HAP-1 (cell line): Measurements from ENCODE around the gene MBNL3.
"Not testable (repeated sequence)": the region's sequence is repeated elsewhere in the genome, so short reads cannot be mapped to it uniquely, and the experiment has no call there.

Experiments used
- DNase-seq, 2 experiments: peaks; one replicate each; pipeline ENCODE4 v3.0.0-alpha.2; 2016 to 2020; ENCODE audit warnings: low spot score in 2 of 2
- H3K27me3 ChIP-seq: fragments of 250-450 bp; sonication (Bioruptor Pico); 2 replicates; pipeline ENCODE4 v1.5.1; 2020; ENCODE audit warnings: low read depth, mild to moderate bottlenecking, moderate library complexity
- H3K36me3 ChIP-seq: fragments of 250-450 bp; sonication (Bioruptor Pico); replicated peaks from 2 replicates; pipeline ENCODE4 v1.5.1; 2020; ENCODE audit warnings: mild to moderate bottlenecking
- H3K4me1 ChIP-seq: fragments of 250-450 bp; sonication (Bioruptor Pico); 2 replicates; pipeline ENCODE4 v1.5.1; 2020; ENCODE audit warnings: mild to moderate bottlenecking
- H3K4me3 ChIP-seq: fragments of 250-450 bp; sonication (Bioruptor Pico); 2 replicates; pipeline ENCODE4 v1.5.1; 2020; ENCODE audit warnings: mild to moderate bottlenecking, moderate library complexity
- H3K9me3 ChIP-seq: fragments of 250-450 bp; sonication (Bioruptor Pico); 2 replicates; pipeline ENCODE4 v1.5.1; 2020; ENCODE audit warnings: mild to moderate bottlenecking, moderate library complexity
- in situ Hi-C: fragments of 300-500 bp; cut with MboI; formaldehyde crosslinking; loops from 3 replicates; pipeline ENCODE4 v1.14.3; 2020; ENCODE audit warnings: low sequenced_read_pairs, inconsistent platforms, mixed read lengths

Gene MBNL3

DNA sequence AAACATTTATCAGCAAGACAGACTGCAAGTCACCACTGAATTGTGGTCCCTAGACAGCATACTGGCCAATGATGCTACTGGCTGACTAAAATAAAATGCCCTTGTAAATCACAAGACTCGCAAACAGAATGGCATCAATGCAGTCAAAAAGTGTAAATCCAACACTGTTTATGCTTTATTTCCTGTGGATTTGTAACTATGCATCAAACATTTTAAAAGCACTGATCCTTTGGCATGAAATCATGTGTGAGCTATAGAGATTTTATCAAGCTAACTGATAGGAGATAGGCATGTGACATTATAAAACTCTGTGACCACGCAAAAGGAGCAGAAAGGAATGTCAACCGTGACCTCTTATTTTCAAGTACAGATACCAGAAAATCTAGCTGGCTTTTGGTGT lies 20.8 kb downstream of the MBNL3 start:
- Histone ChIP-seq H3K27me3 (no peaks in the 10 kb centered on the region), H3K4me1 (no peaks in the 10 kb centered on the region), H3K36me3 (no peaks in the 10 kb centered on the region), H3K9me3 (peaks cover 3% of the 10 kb centered on the region; the same call in 1 of the 2 replicates), H3K4me3 (no peak overlapping the region)
- in situ Hi-C loops = no loop called here
- DNase-seq = no peak

DNA sequence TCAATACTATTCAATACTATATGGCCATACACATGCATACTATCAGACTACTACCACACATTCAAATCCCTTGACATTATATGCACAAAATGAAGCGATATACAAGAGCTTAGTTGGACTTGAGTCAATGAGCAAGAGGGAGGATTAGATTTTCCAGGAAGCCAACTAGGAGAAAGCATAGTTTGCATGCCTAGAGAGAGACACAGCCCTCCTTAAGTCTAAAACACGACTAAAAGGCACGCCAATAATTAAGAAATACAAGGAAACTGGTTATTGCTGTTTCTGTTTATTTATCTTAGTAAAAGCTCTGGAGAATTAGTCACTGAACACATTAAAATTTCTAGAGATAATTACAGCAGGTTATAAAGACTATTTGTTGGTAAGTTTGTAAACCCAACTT lies 21.8 kb downstream of the MBNL3 start:
- Histone ChIP-seq H3K9me3 (peaks cover 3% of the 10 kb centered on the region; the same call in 1 of the 2 replicates), H3K4me1 (peaks cover 1% of the 10 kb centered on the region; the same call in 1 of the 2 replicates), H3K27me3 (no peaks in the 10 kb centered on the region), H3K36me3 (no peaks in the 10 kb centered on the region), H3K4me3 (no peak overlapping the region)
- DNase-seq = no peak
- in situ Hi-C loops = no loop called here

GRCh38 chrX:132463411-132463810 lies 25.4 kb downstream of the MBNL3 start:
- DNase-seq = peak in 1 of 2 experiments; percentile 37
- Histone ChIP-seq H3K9me3 (peaks cover 3% of the 10 kb centered on the region; the same call in 1 of the 2 replicates), H3K27me3 (no peaks in the 10 kb centered on the region), H3K36me3 (no peaks in the 10 kb centered on the region), H3K4me3 (no peak overlapping the region), H3K4me1 (peaks cover 4% of the 10 kb centered on the region; the same call in 1 of the 2 replicates)
- in situ Hi-C loops = no loop called here

DNA sequence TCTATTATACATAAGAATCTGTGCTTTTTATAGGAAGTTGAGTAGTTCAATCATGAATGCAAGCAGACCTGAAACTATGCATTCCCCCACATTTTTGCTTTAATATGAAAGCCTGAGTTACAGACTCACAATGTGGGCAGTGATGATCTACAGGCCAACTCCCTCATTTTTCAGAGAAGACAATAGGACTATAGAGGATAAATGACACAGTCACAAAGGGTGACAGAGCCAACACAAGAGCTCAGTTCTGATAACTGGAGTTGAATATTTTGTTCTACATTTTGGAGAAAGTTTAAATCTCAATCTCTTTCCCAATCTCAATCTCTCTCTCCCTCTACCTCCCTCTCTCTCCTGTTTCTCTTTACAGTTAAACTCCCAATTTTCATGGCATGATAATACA lies 27.0 kb downstream of the MBNL3 start:
- in situ Hi-C loops = no loop called here

DNA sequence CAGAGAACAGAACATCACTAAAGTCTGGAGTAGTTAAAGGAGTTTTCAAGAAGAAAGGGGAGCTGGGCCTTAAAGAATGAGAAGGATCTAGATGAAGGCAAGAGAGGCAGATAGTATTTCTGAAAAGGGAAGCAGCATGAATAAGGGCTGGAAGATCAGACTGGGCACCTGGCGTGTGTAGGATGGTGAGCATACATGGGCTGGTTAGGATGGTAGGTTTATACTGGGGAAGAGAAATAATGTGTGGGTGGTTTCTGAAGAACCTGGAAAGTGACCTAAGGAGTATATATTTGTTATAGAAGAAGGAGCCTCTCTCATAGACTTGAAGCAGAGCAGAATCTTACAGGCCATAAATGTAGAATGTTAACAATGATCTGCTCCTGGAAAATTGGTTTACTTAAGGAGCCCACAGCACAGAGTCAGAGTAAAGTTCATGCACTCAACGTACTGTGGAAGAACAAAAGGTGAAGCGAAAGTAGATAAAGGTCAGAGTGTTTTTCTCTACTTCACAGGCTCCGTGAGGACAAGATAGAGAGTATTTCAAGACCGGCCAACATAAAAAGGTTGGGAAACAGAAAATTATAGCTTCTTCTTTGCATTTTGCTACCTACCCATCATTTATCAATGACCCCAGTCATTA lies 35.8 kb downstream of the MBNL3 start:
- no peaks in the 10 kb centered on the region for H3K4me1 ChIP-seq
- DNase-seq = no peak
- no peaks in the 10 kb centered on the region for H3K27me3 ChIP-seq
- H3K36me3 ChIP-seq = no peaks in the 10 kb centered on the region
- H3K9me3 ChIP-seq = peaks cover 4% of the 10 kb centered on the region
- in situ Hi-C loops = no loop called here
- no peak overlapping the region for H3K4me3 ChIP-seq

More for the DNA sequence above, 27.0 kb downstream of the MBNL3 start:
- Histone ChIP-seq H3K4me3 (no peak overlapping the region), H3K36me3 (no peaks in the 10 kb centered on the region), H3K4me1 (peaks cover 4% of the 10 kb centered on the region; the same call in 1 of the 2 replicates), H3K9me3 (peaks cover 3% of the 10 kb centered on the region; the same call in 1 of the 2 replicates), H3K27me3 (no peaks in the 10 kb centered on the region)
- no peak for DNase-seq

- DNase-seq, H3K4me1 ChIP-seq, H3K4me3 ChIP-seq, in situ Hi-C loops, H3K9me3 ChIP-seq, H3K27me3 ChIP-seq, H3K36me3 ChIP-seq: not testable (repeated sequence)
Measured at GRCh38 chrX:132445909-132446308, 42.9 kb downstream of the MBNL3 start.

- H3K36me3 ChIP-seq = no peaks in the 10 kb centered on the region
- H3K4me3 ChIP-seq = no peak overlapping the region
- peaks cover 4% of the 10 kb centered on the region for H3K9me3 ChIP-seq
- no peaks in the 10 kb centered on the region for H3K4me1 ChIP-seq
- no peaks in the 10 kb centered on the region for H3K27me3 ChIP-seq
- in situ Hi-C loops = no loop called here
- no peak for DNase-seq
Measured at GRCh38 chrX:132444936-132445335, 43.9 kb downstream of the MBNL3 start.

- Histone ChIP-seq H3K9me3 (no peaks in the 10 kb centered on the region), H3K27me3 (no peaks in the 10 kb centered on the region), H3K4me1 (no peaks in the 10 kb centered on the region), H3K4me3 (no peak overlapping the region), H3K36me3 (no peaks in the 10 kb centered on the region)
- no peak for DNase-seq
- in situ Hi-C loops = no loop called here
Measured at GRCh38 chrX:132443196-132444135, 45.4 kb downstream of the MBNL3 start.

- DNase-seq = no peak
- in situ Hi-C loops = no loop called here
Measured at GRCh38 chrX:132442691-132443090, 46.1 kb downstream of the MBNL3 start.

GRCh38 chrX:132435222-132435621 lies 53.6 kb downstream of the MBNL3 start:
- H3K4me1 ChIP-seq = peaks cover 13% of the 10 kb centered on the region
- in situ Hi-C loops = no loop called here

More at GRCh38 chrX:132442691-132443090, 46.1 kb downstream of the MBNL3 start:
- no peaks in the 10 kb centered on the region for H3K4me1 ChIP-seq
- H3K9me3 ChIP-seq = no peaks in the 10 kb centered on the region
- no peak overlapping the region for H3K4me3 ChIP-seq
- no peaks in the 10 kb centered on the region for H3K36me3 ChIP-seq
- H3K27me3 ChIP-seq = no peaks in the 10 kb centered on the region

GRCh38 chrX:132433551-132433950 lies 55.3 kb downstream of the MBNL3 start:
- no peaks in the 10 kb centered on the region for H3K9me3 ChIP-seq
- no peaks in the 10 kb centered on the region for H3K36me3 ChIP-seq
- in situ Hi-C loops = no loop called here
- H3K4me1 ChIP-seq = peaks cover 13% of the 10 kb centered on the region
- no peaks in the 10 kb centered on the region for H3K27me3 ChIP-seq
- H3K4me3 ChIP-seq = no peak overlapping the region
- DNase-seq = no peak

More at GRCh38 chrX:132435222-132435621, 53.6 kb downstream of the MBNL3 start:
- no peak overlapping the region for H3K4me3 ChIP-seq
- H3K36me3 ChIP-seq = no peaks in the 10 kb centered on the region
- H3K9me3 ChIP-seq = no peaks in the 10 kb centered on the region
- H3K27me3 ChIP-seq = no peaks in the 10 kb centered on the region
- no peak for DNase-seq

GRCh38 chrX:132433001-132433400 lies 55.8 kb downstream of the MBNL3 start:
- H3K36me3 ChIP-seq = no peaks in the 10 kb centered on the region
- H3K27me3 ChIP-seq = no peaks in the 10 kb centered on the region
- DNase-seq = peak; percentile 66 to 76
- in situ Hi-C loops = no loop called here
- no peak overlapping the region for H3K4me3 ChIP-seq
- peaks cover 13% of the 10 kb centered on the region for H3K4me1 ChIP-seq
- H3K9me3 ChIP-seq = no peaks in the 10 kb centered on the region

DNA sequence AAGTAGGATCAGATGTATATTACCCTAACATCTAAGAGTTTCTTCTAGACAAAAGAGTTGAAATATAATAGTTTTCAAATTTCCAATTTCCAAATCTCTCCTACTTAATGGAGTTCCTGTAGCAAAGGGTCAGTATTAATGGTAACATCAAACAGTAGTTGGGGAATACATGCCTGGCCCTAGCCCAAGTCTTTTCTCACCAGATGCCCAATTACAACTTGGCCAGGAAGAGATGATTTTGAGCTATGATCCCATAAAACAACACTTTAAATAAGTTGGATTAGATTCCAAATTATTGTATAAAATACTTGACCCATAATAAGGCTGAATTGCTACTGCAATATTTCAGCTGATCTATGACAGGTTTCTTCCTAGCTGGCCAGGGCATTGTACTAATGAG lies 59.9 kb downstream of the MBNL3 start:
- H3K4me3 ChIP-seq = no peak overlapping the region
- H3K36me3 ChIP-seq = no peaks in the 10 kb centered on the region
- DNase-seq = no peak
- H3K27me3 ChIP-seq = no peaks in the 10 kb centered on the region
- in situ Hi-C loops = no loop called here
- H3K4me1 ChIP-seq = peaks cover 13% of the 10 kb centered on the region
- H3K9me3 ChIP-seq = no peaks in the 10 kb centered on the region

DNA sequence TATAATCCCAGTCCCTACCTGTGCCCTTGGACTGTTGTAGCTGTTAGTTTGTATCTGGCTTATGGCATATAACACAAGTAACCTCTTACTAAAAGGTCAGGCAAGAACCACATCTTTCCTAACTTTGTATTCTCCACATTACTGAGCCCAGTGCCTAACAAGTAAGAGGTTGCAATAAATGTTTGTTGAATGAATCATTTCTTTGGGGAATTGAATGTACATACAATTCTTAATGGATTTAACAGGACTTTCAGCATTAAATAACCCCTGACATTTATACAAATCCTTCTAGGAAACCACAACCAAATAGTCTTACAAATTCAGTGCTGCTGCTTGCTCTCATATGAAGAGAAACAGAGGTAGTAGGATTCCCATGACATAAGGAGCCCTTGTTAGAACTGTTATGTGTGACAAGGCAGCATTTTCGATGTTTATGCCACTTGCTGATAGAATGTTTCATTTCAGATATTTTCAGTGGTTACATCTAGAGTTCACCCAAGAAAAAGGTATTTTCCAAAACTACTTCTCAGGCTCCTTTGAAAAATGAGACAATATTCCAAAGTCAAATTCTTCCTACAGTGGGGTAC lies 62.0 kb downstream of the MBNL3 start:
- in situ Hi-C loops = no loop called here
- no peaks in the 10 kb centered on the region for H3K27me3 ChIP-seq
- no peak for DNase-seq

More for the DNA sequence above, 62.0 kb downstream of the MBNL3 start:
- Histone ChIP-seq H3K36me3 (no peaks in the 10 kb centered on the region; the same call in 1 of the 2 replicates), H3K4me1 (no peaks in the 10 kb centered on the region), H3K4me3 (no peak overlapping the region), H3K9me3 (no peaks in the 10 kb centered on the region)
